UCSD-AML1 (cell line): Measurements from ENCODE around the gene COL1A1.

Source experiments
- DNase-seq: peaks from one replicate; lab custom pipeline; 2025; ENCODE audit not compliant: unreplicated experiment; lab: John Stamatoyannopoulos, UW

The COL1A1 gene

DNA sequence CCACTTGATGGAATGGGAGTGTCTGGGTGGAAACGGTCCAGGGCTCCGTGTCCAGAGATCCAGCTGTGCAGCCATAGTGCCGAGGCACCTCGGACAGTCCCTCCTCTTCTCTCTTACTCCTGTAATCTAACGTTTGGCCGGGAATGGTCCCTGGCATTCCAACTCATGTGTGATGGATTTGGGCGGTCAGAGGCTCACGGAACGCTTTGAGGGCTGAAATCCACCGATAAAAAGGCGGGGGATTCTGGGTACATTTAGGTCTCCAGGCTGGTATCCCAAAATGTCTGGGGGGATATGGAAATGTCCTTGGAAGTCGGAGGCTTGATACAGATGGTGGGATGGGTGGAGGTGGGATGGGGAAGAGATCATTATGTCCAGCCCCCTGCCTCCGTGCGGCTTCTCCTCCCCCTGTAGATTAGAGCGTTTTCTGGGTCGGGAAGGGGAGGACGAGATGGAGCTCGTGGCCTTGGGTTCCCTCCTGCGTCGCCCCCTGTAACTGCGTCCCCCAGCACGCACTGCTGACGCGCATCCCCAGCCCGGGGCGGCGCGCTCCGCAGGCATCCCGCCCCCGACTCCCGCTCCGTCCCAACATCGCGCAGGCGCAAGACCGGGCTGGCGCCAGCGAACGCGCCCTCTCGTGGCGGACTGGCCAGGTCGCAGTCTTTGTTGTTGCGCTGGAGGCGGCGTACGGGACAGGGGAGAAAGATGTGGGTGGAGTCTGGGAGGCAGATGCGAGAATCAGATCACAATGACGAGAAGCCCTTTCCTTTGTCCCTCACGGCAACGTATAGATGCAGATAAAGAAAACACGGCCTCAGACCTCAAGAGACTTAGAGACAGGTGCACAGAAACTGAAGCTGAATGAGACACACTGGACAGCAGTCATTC is 40.2 kb downstream of the COL1A1 start:
- peak; percentile 93 for DNase-seq

DNA sequence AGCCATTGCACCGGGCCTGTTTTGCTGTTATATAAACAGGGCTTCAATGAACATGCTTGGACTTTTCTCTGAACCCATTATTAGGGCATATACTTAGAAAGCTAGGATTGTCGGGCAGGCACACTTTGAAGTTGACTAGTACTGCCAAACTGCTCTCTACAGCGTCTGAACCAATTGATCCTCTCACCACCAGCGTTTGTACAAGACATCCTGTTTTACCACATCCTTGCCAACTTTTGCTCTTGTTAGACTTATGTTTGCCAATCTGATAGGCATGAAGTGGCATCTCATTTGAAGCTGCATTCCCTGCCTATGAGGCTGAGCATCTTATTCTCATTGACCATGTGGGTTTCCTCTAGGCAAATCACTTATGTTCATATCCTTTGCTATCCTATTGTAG is 43.5 kb downstream of the COL1A1 start:
- no peak for DNase-seq

DNA sequence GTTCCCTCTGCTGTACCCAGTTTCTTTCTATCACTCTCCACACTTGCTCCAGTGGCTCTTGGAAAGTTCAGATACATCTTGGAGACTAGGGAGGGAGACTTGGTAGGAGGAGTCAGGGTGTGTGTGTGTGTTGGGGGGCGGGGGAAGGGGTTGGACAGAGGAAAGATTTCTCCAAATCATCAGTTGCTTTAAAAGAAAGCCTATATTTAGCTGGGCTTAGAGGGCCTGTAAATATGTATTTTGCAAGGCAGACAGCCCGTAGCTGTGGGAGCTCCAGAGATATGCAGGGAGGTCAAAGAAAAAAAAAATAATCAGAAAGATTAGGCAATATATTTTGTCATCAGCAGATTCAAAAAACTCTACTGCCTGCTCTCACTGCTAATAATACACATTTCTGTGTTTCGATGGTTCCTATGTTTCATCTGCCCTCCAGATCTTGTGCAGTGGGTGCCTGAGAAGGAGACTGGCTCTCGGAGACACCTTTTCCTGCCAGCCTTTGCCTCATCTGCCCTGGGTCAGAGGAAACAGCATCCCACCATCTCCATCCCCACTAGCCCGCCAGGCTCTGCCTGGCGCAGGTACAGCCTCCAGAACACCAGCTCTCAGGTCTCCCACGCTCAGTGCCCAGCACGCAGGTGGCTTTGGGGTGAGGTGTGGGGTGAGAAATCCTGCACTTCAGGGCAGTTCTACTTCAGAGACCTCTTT is 46.2 kb downstream of the COL1A1 start:
- no peak for DNase-seq

GRCh38 chr17:50154604-50155003 is 46.8 kb downstream of the COL1A1 start:
- no peak for DNase-seq

DNA sequence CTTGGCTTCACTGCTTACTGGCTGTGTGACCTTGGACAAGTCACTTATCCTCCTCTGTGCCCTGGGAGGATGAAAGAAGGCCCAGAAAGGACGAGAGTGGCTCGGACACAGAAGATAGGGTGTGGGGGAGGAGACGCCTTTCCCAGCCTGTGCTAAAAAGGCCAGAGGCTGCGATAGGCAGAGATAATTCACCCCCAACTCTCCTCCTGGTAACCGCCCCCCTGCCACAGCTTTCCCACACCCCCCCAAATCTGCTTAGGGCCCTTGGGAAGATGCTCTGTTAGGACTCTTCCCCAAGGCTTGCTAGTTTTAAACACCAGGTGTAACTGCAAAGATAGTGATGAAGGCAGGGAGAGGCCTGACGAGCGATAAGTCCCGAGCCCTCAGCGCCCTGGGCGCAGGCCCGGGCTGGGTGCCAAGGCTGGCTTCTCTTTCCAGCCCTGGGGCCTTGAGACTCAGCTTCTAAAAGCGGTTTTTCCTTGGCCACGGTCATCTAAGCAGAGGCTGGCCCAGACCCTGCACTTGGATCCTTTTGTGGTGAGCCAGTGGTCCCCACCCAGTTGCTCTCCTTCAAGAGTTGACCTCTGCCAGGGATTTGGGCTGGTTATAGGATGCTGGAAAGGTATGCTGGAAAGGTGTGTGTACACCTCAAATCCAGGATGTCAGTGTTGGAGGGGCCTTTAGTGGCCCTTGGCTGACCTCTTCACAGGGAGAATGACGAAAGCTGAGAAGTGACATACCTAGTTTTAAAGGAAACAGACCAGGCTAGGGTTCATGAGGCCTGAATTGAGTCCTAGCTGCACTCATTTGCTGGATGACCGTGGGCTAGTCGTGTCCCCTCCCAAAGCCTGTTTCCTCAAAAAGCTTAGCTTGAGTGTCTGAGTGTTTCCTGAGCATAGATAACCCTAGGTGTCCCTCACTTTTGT is 47.5 kb downstream of the COL1A1 start:
- no peak for DNase-seq

GRCh38 chr17:50152736-50153135 is 48.7 kb downstream of the COL1A1 start:
- no peak for DNase-seq

DNA sequence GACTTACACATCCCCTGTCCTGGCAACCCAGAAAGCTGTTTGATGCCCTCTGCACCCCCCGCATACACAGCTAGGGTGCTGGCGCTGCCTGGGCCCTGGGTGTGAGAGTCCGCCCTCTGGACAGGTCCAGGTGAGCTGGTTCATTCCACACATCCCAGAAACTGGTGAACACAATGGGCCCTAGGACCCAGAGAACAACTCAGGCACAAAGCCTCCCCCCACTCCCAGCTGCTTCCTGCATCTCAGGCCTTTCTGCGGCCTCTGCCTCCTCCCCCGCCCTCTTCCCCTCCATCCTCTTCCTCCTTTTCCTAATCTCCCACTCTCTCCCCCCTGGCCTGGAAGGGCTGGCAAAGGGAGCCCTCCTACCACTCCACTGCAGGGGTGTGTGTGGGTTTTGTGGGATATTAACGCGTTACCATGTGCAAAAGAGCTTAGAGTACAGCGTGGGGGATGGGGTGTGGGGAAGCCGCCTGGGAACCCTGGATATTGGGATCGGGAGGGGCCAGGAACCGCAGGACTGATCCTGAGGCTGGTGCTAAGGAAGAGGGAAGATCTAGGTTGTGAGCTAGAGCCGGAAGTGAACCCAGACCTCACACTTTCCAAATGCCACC is 49.4 kb downstream of the COL1A1 start:
- peak; percentile 86 for DNase-seq

DNA sequence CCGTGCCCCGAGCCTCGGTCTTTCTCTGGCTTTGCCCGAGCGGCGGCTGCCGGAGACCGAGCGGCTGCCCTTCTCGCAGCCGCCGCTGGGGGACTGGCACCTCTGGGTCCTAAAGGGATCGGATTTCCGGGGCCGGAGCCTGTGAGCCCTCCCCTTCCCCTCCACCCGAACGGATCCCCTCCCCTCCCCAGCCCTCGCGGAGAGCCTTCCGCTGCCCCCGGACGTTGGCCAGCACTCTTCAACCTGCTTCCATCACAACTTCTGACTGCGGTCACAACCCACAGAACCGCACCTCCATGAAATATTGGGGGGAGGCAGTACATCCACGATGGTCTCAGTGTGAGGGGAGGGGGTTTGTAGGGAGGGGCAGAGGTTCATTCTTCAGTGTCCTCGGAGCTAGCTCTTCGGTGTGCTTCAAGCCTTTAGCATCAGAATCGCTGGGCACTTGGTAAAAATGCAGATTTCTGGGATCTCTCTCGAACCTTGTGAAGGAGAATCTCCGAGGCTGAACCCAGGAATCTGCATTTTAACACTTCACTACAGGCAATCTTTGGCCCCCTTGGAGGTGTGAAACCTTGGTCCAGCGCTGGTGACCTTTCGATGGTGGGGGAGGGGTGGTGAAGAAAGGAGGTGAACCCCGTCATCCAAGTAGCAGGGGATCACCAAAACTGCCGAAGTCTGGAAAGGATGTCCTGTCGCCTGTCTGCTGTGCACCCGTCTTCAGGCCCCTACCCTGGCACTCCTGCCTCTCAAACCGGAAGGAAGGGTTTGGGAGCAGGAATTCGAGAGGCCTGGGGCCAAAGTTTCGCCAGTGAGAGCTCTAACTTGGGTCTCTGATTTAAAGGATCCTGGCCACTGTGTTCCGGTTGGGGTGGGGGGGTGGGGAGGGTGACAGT is 50.1 kb downstream of the COL1A1 start:
- peak; percentile 95 for DNase-seq

DNA sequence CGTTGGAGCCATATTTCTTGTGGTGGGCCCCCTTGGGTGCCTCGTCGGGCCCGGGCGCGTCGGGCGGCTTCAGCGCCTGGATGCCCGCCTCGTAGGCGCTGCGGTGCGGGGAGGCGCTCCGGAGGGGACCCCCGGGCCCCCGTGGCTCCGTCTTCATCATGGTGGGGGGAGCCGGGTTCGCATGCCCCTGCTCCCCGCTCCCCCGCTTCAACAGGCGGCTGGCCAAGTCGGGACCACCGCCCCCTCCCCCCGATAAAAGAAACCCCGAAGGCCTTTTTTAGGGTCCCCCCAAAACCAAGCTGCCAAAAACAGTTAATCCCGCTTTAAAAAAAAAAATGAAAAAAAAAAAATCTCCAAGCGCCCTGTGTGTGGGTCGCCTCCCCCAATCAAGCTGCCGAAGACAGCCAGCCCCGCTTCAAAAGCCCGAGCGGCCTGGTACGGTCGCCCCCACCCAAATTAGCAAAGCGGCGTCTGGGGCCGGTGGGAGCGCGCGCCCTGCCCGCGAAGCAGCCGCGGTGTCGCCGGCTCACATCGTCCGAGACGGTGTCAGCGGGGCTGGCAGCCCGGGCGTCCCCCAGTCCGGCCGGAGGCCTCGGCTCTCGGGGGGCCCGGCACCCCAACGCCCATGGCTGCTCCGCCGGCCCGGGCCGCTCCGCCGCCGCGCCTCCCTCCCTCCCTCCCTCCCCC is 50.9 kb downstream of the COL1A1 start, which contains the start of gene PPP1R9B:
PPP1R9B (minus strand) TSS at position 324 of the 687 bp plus-strand sequence; CDS start at position 160, 164 bp downstream.
- DNase-seq: no peak

DNA sequence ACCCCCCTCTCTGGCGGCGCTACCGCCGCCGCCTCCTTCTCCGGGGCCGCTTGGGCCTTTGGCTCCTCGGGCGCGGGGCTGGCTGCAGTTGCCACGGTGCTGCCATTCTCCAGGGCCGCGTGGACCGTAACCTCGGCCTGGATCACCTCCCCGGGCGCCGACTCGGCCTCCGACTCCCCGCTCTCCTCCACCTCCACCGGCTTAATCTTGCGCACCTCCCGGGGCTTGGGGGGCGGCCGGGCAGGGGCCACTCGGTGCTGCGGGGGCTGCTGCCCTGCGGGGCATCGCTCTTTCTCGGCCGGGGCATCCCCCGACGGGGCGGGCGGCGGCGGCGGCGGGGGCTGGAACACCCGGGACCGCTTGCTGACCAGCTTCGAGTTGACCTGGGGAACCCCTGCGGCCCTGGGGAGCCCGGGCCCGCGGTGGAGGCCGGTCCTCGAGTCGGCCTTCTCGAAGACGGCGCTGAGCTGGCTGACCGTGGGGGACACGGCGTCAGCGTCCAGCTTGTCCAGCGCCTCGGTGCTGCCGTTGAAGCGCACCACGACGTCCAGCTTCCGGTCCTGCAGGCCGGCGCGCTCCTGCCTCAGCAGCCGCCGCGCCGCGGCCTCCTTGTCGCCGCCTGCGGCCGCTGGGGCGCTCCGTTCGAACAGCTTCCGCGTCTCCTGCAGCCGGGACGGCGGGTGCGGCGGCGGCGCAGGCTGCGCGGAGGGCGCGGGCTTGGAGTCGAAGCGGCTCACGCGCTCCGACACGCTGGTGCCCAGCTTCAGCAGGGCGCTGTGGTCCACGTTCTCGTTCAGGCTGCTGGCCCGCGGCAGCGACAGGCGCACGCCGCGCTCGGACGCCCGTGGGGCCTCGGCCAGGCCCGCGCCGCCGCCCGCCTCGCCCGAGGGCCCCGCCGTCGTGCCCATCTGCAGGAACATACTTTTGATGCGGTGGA is 51.7 kb downstream of the COL1A1 start:
- DNase-seq: peak; percentile 37

GRCh38 chr17:50149091-50149416 is 52.4 kb downstream of the COL1A1 start:
- no peak for DNase-seq

- peak; percentile 48 for DNase-seq
These were observed 53.0 kb downstream of the COL1A1 start for GRCh38 chr17:50148226-50149090.

DNA sequence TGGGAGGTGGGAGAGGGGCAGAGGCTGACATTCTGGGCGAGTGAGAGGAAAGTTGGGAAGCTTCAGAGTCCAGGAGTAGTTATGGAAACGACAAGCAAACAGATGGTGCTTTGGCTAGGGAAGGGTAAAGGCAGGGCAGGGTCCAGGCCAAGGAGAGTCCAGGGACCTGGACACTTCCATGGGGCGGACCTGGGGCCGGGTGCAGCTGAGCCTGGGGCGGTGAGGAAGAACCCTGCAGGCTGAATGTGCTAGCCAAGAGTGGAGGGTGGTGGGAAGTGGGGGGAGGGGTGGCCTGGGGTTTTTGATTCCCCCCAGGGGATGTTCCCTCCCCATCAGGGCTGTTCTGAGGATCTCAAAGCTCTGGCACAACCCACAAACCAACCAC is 53.6 kb downstream of the COL1A1 start:
- no peak for DNase-seq

GRCh38 chr17:50146927-50147665 is 54.3 kb downstream of the COL1A1 start:
- no peak for DNase-seq

GRCh38 chr17:50146230-50146926 is 55.1 kb downstream of the COL1A1 start:
- DNase-seq: no peak
